ENCODE measurements around the gene SLC32A1. TPM values are rescaled to one million over a fixed set of nuclear protein-coding genes. Genes with fewer than 3 reads are reported as not detected.
A peak's percentile ranks its signal among the peaks of the same experiment; 100 is the strongest.

The SLC32A1 gene
- total RNA-seq, 1 experiment from 2014 or later: not detected

- DNase-seq (ENCODE audit: low read depth): no peak
These were observed 1.0 kb downstream of the SLC32A1 start for GRCh38 chr20:38725148-38725901.

- DNase-seq (ENCODE audit: low read depth): peak; percentile 26
These were observed 1.9 kb downstream of the SLC32A1 start for GRCh38 chr20:38725931-38726803.

DNA sequence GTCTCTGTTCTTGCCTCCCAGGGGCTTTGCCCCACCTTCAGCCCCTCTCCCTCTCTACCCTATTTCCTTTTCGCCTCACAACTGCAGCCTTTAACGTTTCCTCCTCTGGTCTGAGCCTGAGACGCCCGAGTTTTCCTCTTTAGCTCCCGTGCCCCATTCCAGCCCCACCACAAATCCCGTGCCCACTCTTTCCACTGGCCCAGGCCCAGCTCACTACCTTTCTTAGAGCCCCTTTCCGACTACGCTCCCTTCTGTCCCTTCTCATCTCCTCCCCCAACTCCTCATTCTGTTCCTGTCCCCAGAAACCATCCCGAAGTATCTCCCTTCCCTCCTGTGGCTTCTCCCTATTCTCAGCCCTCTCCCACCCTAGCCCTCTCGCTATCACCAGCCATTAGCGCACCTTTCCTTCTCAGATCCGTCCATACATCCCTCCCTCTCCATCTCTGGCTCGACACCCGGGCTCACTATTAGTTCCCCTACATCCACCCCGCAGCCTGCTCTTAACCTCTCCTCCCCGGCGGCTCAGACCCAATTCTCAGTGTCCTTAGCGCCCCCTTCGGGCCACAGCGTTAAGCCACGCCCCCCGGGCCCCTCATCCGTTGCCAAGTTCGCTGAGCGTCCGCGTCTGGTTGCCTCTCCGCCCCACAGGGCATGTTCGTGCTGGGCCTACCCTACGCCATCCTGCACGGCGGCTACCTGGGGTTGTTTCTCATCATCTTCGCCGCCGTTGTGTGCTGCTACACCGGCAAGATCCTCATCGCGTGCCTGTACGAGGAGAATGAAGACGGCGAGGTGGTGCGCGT is 2.7 kb downstream of the SLC32A1 start:
- DNase-seq (ENCODE audit: low read depth): no peak

GRCh38 chr20:38727607-38728190 is 3.4 kb downstream of the SLC32A1 start:
- DNase-seq (ENCODE audit: low read depth): no peak

DNA sequence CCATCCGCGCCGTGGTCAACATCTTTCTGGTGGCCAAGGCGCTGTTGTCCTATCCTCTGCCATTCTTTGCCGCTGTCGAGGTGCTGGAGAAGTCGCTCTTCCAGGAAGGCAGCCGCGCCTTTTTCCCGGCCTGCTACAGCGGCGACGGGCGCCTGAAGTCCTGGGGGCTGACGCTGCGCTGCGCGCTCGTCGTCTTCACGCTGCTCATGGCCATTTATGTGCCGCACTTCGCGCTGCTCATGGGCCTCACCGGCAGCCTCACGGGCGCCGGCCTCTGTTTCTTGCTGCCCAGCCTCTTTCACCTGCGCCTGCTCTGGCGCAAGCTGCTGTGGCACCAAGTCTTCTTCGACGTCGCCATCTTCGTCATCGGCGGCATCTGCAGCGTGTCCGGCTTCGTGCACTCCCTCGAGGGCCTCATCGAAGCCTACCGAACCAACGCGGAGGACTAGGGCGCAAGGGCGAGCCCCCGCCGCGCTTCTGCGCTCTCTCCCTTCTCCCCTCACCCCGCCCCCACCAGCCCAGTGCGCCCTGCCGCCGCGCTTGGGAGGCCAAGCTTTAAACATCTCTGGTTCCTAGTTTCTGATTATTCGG is 4.0 kb downstream of the SLC32A1 start:
- DNase-seq (ENCODE audit: low read depth): no peak

DNA sequence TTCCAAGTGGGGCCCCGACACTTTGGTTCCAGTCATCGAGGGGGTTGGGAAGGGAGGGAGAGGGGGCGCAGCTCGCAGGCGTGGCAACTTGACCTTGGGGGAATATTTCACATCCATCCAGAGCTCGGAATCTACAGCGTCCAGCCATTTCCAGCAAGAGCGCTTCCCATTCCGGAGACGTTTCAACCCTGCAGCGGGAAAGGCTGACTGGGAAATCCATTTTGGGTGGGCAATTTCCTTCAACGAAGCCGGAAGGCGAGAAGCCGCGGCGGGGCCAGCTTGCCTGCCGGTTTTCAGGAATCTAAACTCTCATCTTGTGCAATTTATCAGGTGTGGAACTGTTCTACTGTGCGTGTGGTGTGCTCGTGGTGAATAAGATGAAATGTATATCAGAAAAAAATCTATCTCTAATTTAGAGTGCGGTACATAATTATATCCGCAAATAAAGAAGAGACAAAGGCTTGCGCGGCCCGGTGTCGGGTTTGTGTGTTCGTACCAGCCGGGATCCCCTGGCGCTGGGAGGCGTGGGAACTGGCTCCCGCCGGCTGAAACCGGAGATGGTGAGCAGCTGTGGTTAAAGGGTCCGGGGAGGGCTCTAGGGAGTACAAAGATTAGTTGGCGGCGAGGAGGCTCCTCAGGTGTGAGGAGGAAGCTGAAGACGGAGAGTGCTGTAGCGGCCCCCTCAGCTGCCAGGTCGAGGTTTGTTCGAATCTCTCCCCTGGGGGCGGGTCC is 4.8 kb downstream of the SLC32A1 start:
- no peak for DNase-seq (ENCODE audit: low read depth)

- DNase-seq (ENCODE audit: low read depth): no peak
These were observed 5.5 kb downstream of the SLC32A1 start for GRCh38 chr20:38729767-38730166.

GRCh38 chr20:38730167-38730988 is 6.1 kb downstream of the SLC32A1 start:
- no peak for DNase-seq (ENCODE audit: low read depth)

DNA sequence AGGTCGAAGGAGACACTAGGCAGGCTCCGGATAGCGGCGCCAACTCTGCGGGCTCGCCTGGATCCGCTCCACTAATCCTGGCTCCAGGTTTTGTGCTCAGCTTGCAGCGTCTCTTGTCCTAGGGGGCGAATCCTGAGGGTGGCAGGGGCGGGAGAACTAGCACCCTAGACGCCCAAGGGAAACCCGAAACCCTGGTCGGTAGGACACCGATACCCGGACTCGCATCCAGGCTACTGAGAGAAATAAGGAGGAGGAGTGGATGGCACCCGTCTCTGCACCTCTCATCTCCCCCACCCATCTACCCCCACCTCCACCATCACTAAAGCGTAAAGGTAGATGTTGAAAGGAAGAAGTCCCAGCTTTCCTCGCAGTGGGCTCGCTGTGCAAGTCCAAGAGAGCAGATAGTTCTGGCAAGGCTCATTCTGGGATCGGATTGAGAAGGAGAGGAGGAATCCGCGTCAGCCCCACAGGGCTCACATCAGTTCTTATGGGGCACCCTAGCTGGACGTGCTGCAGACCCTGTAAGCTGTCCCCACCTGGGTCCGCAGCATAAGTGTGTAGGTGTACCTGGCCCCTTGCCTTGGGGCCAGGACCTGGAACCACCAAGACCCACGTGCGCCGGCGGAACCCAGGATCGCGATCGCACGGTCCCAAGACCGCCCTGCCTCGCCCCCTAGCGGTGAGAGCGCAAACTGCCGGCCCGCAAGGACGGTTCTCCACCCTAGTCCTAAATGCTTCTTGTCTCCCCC is 6.9 kb downstream of the SLC32A1 start:
- peak; percentile 34 for DNase-seq (ENCODE audit: low read depth)

- no peak for DNase-seq (ENCODE audit: low read depth)
These were observed 7.4 kb downstream of the SLC32A1 start for GRCh38 chr20:38731738-38732113.

DNA sequence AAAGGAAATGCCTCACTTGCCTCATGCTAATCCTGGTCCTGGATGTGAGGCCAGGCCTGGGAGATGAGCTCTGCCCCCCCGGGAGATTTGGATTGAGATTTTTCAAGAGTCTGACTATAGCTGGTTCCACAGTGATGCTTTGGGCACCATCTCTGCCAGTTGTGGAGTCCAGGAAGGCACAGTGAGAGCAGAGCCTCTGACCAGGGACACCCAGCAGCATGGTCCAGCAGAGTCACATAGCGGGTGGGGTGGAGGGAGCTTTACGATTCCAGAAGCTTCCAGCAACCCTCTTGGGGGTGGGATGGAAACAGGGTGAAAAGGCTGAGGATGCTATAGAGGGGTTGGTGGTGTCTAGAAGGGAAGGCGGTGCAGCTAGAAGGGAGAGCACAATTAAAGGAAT is 8.7 kb downstream of the SLC32A1 start:
- no peak for DNase-seq (ENCODE audit: low read depth)

DNA sequence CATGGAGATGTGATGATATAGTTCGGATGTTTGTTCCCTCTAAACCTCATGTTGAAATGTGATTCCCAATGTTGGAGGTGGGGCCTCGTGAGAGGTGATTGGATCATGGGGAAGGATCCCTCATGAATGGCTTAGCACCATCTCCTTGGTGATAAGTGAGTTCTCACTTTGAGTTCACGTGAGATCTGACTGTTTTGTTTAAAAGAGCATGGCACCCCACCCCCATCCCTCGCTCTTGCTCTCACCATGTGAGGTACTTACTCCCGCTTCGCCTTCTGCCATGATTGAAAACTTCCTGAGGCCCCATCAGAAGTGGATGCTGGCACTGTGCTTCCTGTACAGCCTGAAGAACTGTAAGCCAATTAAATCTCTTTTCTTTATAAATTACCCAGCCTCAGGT is 10.9 kb downstream of the SLC32A1 start:
- no peak for DNase-seq (ENCODE audit: low read depth)

GRCh38 chr20:38737887-38738286 is 13.6 kb downstream of the SLC32A1 start:
- no peak for DNase-seq (ENCODE audit: low read depth)

DNA sequence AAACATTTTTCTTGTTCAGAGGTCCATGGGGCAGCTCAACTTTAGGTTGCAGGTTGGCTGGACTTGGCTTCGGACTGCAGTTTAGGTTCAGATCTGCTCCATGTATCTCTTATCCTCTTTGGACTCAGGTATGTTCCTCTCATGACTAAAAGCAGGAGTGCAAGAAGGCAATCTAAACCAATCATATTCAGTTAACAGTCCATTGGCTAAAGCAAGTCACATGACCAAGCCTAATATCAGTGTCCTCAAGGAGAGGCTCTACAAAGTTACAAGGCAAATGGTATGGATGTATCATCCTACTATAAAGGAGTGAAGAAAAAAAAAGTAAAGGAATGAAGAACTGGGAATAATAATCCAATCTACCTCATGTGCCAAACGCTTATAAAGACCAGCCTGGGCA is 21.5 kb downstream of the SLC32A1 start:
- no peak for DNase-seq (ENCODE audit: low read depth)

GRCh38 chr20:38747495-38748096 is 23.3 kb downstream of the SLC32A1 start:
- no peak for DNase-seq (ENCODE audit: low read depth)

DNA sequence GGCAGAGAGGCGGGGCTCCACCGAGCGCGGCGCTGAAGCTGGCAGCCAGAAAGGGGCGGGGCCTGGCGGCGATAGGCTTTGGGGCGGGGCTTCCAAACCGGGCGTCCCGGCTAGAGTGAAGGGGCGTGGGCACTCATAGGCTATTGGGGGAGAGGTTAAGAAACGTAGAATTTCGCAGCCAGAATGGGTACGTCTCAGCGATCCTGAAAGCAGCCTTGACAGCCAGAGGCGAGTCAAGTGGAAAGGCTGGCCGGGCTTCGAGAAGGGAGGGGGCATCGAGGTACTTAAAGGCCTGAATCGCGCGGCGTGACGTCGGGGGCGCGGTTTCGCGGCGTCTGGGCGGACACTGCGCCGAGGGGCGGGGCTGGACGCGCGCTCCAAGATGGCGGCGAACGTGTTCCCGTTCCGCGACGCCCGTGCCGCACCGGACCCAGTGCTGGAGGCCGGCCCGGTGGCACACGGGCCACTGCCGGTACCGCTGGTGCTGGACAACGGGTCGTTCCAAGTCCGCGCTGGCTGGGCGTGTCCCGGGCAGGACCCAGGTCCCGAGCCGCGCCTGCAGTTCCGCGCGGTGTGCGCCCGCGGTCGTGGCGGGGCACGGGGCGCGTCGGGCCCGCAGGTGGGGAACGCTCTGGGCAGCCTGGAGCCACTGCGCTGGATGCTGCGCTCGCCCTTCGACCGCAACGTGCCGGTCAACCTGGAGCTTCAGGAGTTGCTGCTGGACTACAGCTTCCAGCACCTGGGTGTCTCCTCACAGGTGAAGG is 24.0 kb downstream of the SLC32A1 start, which contains the start of gene ACTR5:
ACTR5 (plus strand) TSS at position 364 of the 764 bp plus-strand sequence; CDS start at position 383, 19 bp downstream.
- peak; percentile 82 for DNase-seq (ENCODE audit: low read depth)

DNA sequence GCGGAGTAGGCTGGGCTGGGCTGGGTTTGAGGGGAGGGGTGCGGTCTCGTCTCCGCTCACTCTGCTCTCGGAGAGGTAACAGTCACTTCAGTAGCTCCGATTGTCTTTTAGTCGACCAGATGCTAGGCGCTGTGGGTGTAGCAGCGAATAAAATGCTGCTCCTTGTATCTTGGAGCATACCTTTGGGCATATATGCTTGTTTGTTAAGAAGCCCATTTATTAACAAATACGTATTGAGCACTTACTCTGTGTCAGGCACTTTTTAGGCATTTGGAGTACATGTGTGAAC is 24.5 kb downstream of the SLC32A1 start:
- no peak for DNase-seq (ENCODE audit: low read depth)

Data from LHCN-M2 (cell line).